Adrenal gland (tissue), 5 donors: ENCODE results near the gene C3orf70.

Source experiments
- POLR2A ChIP-seq, 2 donors: fragments of 450-650 bp; IDR thresholded peaks; one replicate each; pipeline ENCODE4 v1.6.1; 2017; ENCODE audit warnings: antibody characterized with exemption in 2 of 2, mild to moderate bottlenecking in 2 of 2, moderate library complexity in 1 of 2
- TF ChIP-seq, protein P1 (sequence below), 6 experiments: fragments of 450-650 bp in 4 of 6; fragments of 200-600 bp in 2 of 6; sonication (generic) in 1 of 6; IDR thresholded peaks; 1 replicate in 5 of 6; 2 replicates in 1 of 6; pipeline versions ENCODE4 v1.5.1 to v1.8.0; 2016 to 2021; ENCODE audit warnings: antibody characterized with exemption in 6 of 6, mild to moderate bottlenecking in 2 of 6, moderate library complexity in 1 of 6
- donor health status: DM: no; HTN: no; CAD: no.

GRCh38 chr3:185089343-185089742 lies 63.5 kb downstream of the C3orf70 start:
- TF ChIP-seq, protein P1, sequence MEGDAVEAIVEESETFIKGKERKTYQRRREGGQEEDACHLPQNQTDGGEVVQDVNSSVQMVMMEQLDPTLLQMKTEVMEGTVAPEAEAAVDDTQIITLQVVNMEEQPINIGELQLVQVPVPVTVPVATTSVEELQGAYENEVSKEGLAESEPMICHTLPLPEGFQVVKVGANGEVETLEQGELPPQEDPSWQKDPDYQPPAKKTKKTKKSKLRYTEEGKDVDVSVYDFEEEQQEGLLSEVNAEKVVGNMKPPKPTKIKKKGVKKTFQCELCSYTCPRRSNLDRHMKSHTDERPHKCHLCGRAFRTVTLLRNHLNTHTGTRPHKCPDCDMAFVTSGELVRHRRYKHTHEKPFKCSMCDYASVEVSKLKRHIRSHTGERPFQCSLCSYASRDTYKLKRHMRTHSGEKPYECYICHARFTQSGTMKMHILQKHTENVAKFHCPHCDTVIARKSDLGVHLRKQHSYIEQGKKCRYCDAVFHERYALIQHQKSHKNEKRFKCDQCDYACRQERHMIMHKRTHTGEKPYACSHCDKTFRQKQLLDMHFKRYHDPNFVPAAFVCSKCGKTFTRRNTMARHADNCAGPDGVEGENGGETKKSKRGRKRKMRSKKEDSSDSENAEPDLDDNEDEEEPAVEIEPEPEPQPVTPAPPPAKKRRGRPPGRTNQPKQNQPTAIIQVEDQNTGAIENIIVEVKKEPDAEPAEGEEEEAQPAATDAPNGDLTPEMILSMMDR (IDR thresholded peaks at IDR 0.05), result no peak
- no peak for TF ChIP-seq POLR2A (IDR thresholded peaks at IDR 0.05)
